Natural killer cell (primary cell): Measurements from ENCODE around the gene AMMECR1L. TPM values are rescaled to one million over a fixed set of nuclear protein-coding genes. Genes with fewer than 3 reads are reported as not detected.

ENCODE experiments used
- ATAC-seq, 3 donors: fragments of 150-1000 bp in 2 of 3; fragments of 200-7000 bp in 1 of 3; cut with Tn5 transposase; 1 replicate in 1 of 3; 2 replicates in 2 of 3; pipeline ENCODE4 v1.10.0; 2021; ENCODE audit warnings: mild to moderate bottlenecking in 2 of 3, moderate library complexity in 2 of 3
- DNase-seq, 2 donors: peaks; one replicate each; pipeline versions ENCODE4 v3.0.0 to v3.0.0-alpha.2; 2013 to 2021; ENCODE audit warnings: mixed read lengths in 1 of 2
- H3K27ac ChIP-seq: one replicate; pipeline ENCODE4 v1.5.1; 2013; ENCODE audit warnings: mild to moderate bottlenecking, low read length
- H3K27me3 ChIP-seq: one replicate; pipeline ENCODE4 v1.6.1; 2013; ENCODE audit warnings: low read length; ENCODE audit not compliant: control insufficient read depth, insufficient read depth
- H3K36me3 ChIP-seq: one replicate; pipeline ENCODE4 v1.6.1; 2013; ENCODE audit warnings: low read length; ENCODE audit not compliant: control insufficient read depth, insufficient read depth
- H3K4me1 ChIP-seq: one replicate; pipeline ENCODE4 v1.6.1; 2013; ENCODE audit warnings: low read length; ENCODE audit not compliant: control insufficient read depth, insufficient read depth
- H3K4me3 ChIP-seq: one replicate; pipeline ENCODE4 v1.5.1; 2013; ENCODE audit warnings: low read length
- H3K9me3 ChIP-seq: one replicate; pipeline ENCODE4 v1.6.1; 2013; ENCODE audit warnings: low read length; ENCODE audit not compliant: control insufficient read depth, insufficient read depth
- H3K27ac Mint-ChIP-seq, 2 donors: one replicate each; pipeline ENCODE4 v1.8.0; 2022; ENCODE audit warnings: mild to moderate bottlenecking in 2 of 2, mixed read lengths in 2 of 2, moderate library complexity in 1 of 2
- H3K27me3 Mint-ChIP-seq, 2 donors: one replicate each; pipeline ENCODE4 v1.8.0; 2022; ENCODE audit warnings: low read depth in 2 of 2, mixed read lengths in 2 of 2
- H3K36me3 Mint-ChIP-seq: one replicate; pipeline ENCODE4 v1.8.0; 2022; ENCODE audit warnings: mixed read lengths
- H3K4me1 Mint-ChIP-seq, 2 donors: one replicate each; pipeline ENCODE4 v1.8.0; 2022; ENCODE audit warnings: mixed read lengths in 2 of 2
- H3K4me3 Mint-ChIP-seq: one replicate; pipeline ENCODE4 v1.8.0; 2022; ENCODE audit warnings: mild to moderate bottlenecking, moderate library complexity, mixed read lengths
- H3K9me3 Mint-ChIP-seq, 2 donors: one replicate each; pipeline ENCODE4 v1.8.0; 2022; ENCODE audit warnings: mixed read lengths in 2 of 2
- CTCF ChIP-seq: fragments of 200-600 bp; IDR thresholded peaks from one replicate; pipeline ENCODE4 v1.8.0; 2022; ENCODE audit warnings: antibody characterized with exemption
- WGBS: methylation state at CpG from one replicate; pipeline ENCODE4 v1.1.7; 2013; ENCODE audit warnings: missing lambda C conversion rate; ENCODE audit not compliant: insufficient coverage; 5-methylcytosine and 5-hydroxymethylcytosine counted together
- intact Hi-C: fragments of 100-400 bp; cut with micrococcal nuclease; formaldehyde crosslinking; loops from one replicate; pipeline ENCODE4 v1.14.2; 2022
- total RNA-seq, 4 donors: library from RNA; stranded (reverse); fragments of 120-200 nt in 1 of 4; gene quantifications; one replicate each; pipeline versions ENCODE4 v1.2.3 to v1.2.4, GENCODE V29; 2013 to 2022

AMMECR1L gene
- total RNA-seq, 3 donors from 2014 or later (not counting 1 experiment from before 2014, with no cell fraction given) = 12.0 to 17.3 (median 13.6) TPM

GRCh38 chr2:127927384-127927783, 41.6 kb upstream of the AMMECR1L start:
- DNase-seq (no peak), ATAC-seq (no peak)
- H3K27ac ChIP-seq = no peak overlapping the region
- no peaks in the 10 kb centered on the region for H3K9me3 Mint-ChIP-seq
- no peaks in the 10 kb centered on the region for H3K36me3 ChIP-seq
- no peak overlapping the region for H3K27ac Mint-ChIP-seq
- H3K4me3 Mint-ChIP-seq = no peak overlapping the region
- H3K36me3 Mint-ChIP-seq = no peaks in the 10 kb centered on the region
- H3K4me1 Mint-ChIP-seq = no peaks in the 10 kb centered on the region
- H3K27me3 ChIP-seq = no peaks in the 10 kb centered on the region
- H3K4me3 ChIP-seq = no peak overlapping the region
- H3K4me1 ChIP-seq = no peaks in the 10 kb centered on the region
- H3K27me3 Mint-ChIP-seq = peaks cover 0 to 8% of the 10 kb centered on the region in 2 donors
- no peak for TF ChIP-seq CTCF
- 100% methylated on average over 1 of the region's 3 CpGs for WGBS
- no peaks in the 10 kb centered on the region for H3K9me3 ChIP-seq
- intact Hi-C loops = no loop called here

GRCh38 chr2:127917916-127918315, 32.2 kb upstream of the AMMECR1L start:
- intact Hi-C loops = no loop called here
- Histone ChIP-seq H3K27me3 (no peaks in the 10 kb centered on the region), H3K36me3 (no peaks in the 10 kb centered on the region), H3K4me1 (no peaks in the 10 kb centered on the region), H3K27ac (no peak overlapping the region), H3K9me3 (no peaks in the 10 kb centered on the region), H3K4me3 (no peak overlapping the region)
- no peak for ATAC-seq
- Mint-ChIP-seq H3K4me3 (no peak overlapping the region), H3K27ac (no peak overlapping the region), H3K36me3 (no peaks in the 10 kb centered on the region), H3K27me3 (no peaks in the 10 kb centered on the region), H3K4me1 (no peaks in the 10 kb centered on the region), H3K9me3 (no peaks in the 10 kb centered on the region)
- TF ChIP-seq CTCF = no peak
- no peak for DNase-seq
- 94% methylated on average over 4 of the region's 4 CpGs for WGBS

GRCh38 chr2:127913808-127914457, 28.2 kb upstream of the AMMECR1L start:
- no peaks in the 10 kb centered on the region for H3K36me3 Mint-ChIP-seq
- H3K4me3 Mint-ChIP-seq = no peak overlapping the region
- TF ChIP-seq CTCF = no peak
- DNase-seq (no peak), ATAC-seq (no peak)
- no peaks in the 10 kb centered on the region for H3K27me3 Mint-ChIP-seq
- no peak overlapping the region for H3K27ac ChIP-seq
- no peak overlapping the region for H3K27ac Mint-ChIP-seq
- WGBS = 82% methylated on average over 8 of the region's 8 CpGs
- H3K4me1 ChIP-seq = no peaks in the 10 kb centered on the region
- H3K4me3 ChIP-seq = no peak overlapping the region
- intact Hi-C loops = no loop called here
- H3K36me3 ChIP-seq = no peaks in the 10 kb centered on the region
- H3K9me3 Mint-ChIP-seq = no peaks in the 10 kb centered on the region
- H3K4me1 Mint-ChIP-seq = no peaks in the 10 kb centered on the region
- no peaks in the 10 kb centered on the region for H3K9me3 ChIP-seq
- H3K27me3 ChIP-seq = no peaks in the 10 kb centered on the region

GRCh38 chr2:127911737-127912136, 26.0 kb upstream of the AMMECR1L start:
- WGBS = 56% methylated on average over 2 of the region's 2 CpGs
- TF ChIP-seq CTCF = no peak
- Histone ChIP-seq H3K4me1 (no peaks in the 10 kb centered on the region), H3K36me3 (no peaks in the 10 kb centered on the region), H3K9me3 (no peaks in the 10 kb centered on the region), H3K4me3 (no peak overlapping the region), H3K27ac (no peak overlapping the region), H3K27me3 (no peaks in the 10 kb centered on the region)
- DNase-seq (no peak), ATAC-seq (no peak)
- Mint-ChIP-seq H3K9me3 (no peaks in the 10 kb centered on the region), H3K4me3 (no peak overlapping the region), H3K4me1 (no peaks in the 10 kb centered on the region), H3K27me3 (no peaks in the 10 kb centered on the region), H3K27ac (no peak overlapping the region), H3K36me3 (no peaks in the 10 kb centered on the region)
- intact Hi-C loops = no loop called here
